Measurements from ENCODE around the gene TBP.

The TBP gene

GRCh38 chr6:170510631-170511030, 43.5 kb upstream of the TBP start:
- TF ChIP-seq CTCF (IDR thresholded peaks at IDR 0.05) (no peak), ZFX (IDR thresholded peaks at IDR 0.05; ENCODE audit: borderline replicate concordance) (no peak)
- no peak overlapping the region for H3K27ac ChIP-seq

GRCh38 chr6:170512249-170512648, 41.9 kb upstream of the TBP start:
- no peak overlapping the region for H3K27ac ChIP-seq
- TF ChIP-seq CTCF (IDR thresholded peaks at IDR 0.05): no peak
- no peak for TF ChIP-seq ZFX (IDR thresholded peaks at IDR 0.05; ENCODE audit: borderline replicate concordance)

GRCh38 chr6:170514908-170515307, 39.3 kb upstream of the TBP start:
- H3K27ac ChIP-seq: no peak overlapping the region
- TF ChIP-seq ZFX (IDR thresholded peaks at IDR 0.05; ENCODE audit: borderline replicate concordance) (no peak), CTCF (IDR thresholded peaks at IDR 0.05) (no peak)

- H3K27ac ChIP-seq: no peak overlapping the region
- TF ChIP-seq CTCF (IDR thresholded peaks at IDR 0.05) (peak; percentile 88), ZFX (IDR thresholded peaks at IDR 0.05; ENCODE audit: borderline replicate concordance) (no peak)
Measured at GRCh38 chr6:170516783-170517616, 37.2 kb upstream of the TBP start.

- H3K27ac ChIP-seq: no peak overlapping the region
- TF ChIP-seq CTCF (IDR thresholded peaks at IDR 0.05) (peak; percentile 39), ZFX (IDR thresholded peaks at IDR 0.05; ENCODE audit: borderline replicate concordance) (no peak)
Measured at GRCh38 chr6:170522565-170523183, 31.5 kb upstream of the TBP start.

- no peak for TF ChIP-seq ZFX (IDR thresholded peaks at IDR 0.05; ENCODE audit: borderline replicate concordance)
- TF ChIP-seq CTCF (IDR thresholded peaks at IDR 0.05): no peak
- no peak overlapping the region for H3K27ac ChIP-seq
Measured at GRCh38 chr6:170523256-170524171, 30.7 kb upstream of the TBP start.

All from 22Rv1 (cell line).